ENCODE measurements around the gene HS3ST3A1. TPM values are rescaled to one million over a fixed set of nuclear protein-coding genes. Genes with fewer than 3 reads are reported as not detected.

Gene HS3ST3A1
- total RNA-seq, 6 experiments from 2014 or later: 4.0 to 10.1 (median 5.1) TPM

DNA sequence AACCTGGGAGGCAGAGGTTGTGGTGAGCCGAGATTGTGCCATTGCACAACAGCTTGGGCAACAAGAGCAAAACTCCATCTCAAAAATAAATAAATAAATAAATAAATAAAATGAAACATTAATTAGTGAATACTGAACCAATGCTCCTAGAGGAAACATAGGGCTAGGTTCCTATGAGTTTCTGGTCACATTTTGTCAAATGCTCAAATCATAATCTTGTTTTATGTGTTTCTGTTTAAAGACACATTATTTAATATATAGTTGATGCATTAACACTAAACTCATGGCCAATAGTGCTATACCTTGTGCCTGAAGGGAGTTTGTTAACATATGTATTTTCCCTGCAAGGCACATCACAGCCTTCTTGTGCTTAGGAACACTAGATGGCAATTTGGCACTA lies 66.8 kb downstream of the HS3ST3A1 start:
- DNase-seq: no peak
- Histone ChIP-seq H3K27me3 (no peaks in the 10 kb centered on the region), H3K4me1 (no peaks in the 10 kb centered on the region), H3K36me3 (no peaks in the 10 kb centered on the region), H3K4me3 (no peak overlapping the region), H3K9me3 (no peaks in the 10 kb centered on the region), H3K27ac (no peak overlapping the region)
- no peak for TF ChIP-seq POLR2A (IDR thresholded peaks at IDR 0.05)
- TF ChIP-seq, protein P1, sequence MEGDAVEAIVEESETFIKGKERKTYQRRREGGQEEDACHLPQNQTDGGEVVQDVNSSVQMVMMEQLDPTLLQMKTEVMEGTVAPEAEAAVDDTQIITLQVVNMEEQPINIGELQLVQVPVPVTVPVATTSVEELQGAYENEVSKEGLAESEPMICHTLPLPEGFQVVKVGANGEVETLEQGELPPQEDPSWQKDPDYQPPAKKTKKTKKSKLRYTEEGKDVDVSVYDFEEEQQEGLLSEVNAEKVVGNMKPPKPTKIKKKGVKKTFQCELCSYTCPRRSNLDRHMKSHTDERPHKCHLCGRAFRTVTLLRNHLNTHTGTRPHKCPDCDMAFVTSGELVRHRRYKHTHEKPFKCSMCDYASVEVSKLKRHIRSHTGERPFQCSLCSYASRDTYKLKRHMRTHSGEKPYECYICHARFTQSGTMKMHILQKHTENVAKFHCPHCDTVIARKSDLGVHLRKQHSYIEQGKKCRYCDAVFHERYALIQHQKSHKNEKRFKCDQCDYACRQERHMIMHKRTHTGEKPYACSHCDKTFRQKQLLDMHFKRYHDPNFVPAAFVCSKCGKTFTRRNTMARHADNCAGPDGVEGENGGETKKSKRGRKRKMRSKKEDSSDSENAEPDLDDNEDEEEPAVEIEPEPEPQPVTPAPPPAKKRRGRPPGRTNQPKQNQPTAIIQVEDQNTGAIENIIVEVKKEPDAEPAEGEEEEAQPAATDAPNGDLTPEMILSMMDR (IDR thresholded peaks at IDR 0.05): no peak
- intact Hi-C loops (cut with DNase I): no loop called here
- WGBS (ENCODE audit: insufficient coverage, low coverage, low lambda C conversion rate, missing lambda C conversion rate): 100% methylated on average over 1 of the region's 1 CpG
- ATAC-seq: no peak

DNA sequence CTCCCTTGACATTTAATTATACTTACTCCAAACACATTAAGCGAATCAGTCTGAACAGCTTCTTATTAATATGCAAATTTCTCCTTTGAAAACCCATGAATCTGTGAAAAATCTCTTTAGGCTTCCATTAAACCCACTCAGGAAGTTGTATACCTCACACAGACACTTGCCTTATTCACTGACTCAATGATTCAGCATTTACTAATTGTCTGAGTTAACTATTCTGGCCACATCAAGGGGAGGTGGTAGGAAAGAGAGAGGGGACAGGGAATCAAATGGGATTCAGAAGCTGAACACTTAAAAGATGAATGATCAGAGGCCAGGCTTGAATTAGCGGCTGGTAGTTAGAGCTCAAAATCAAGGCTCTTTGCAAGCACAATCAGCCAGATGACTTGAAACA lies 70.0 kb downstream of the HS3ST3A1 start:
- H3K27me3 ChIP-seq: no peaks in the 10 kb centered on the region
- no peaks in the 10 kb centered on the region for H3K9me3 ChIP-seq
- no peaks in the 10 kb centered on the region for H3K4me1 ChIP-seq
- intact Hi-C loops (cut with DNase I): no loop called here
- DNase-seq: no peak
- no peak overlapping the region for H3K4me3 ChIP-seq
- no peak for TF ChIP-seq POLR2A (IDR thresholded peaks at IDR 0.05)
- TF ChIP-seq, protein P1 (IDR thresholded peaks at IDR 0.05): no peak
- no peak overlapping the region for H3K27ac ChIP-seq
- WGBS (ENCODE audit: insufficient coverage, low coverage, low lambda C conversion rate, missing lambda C conversion rate): 58% methylated on average over 2 of the region's 2 CpGs
- no peaks in the 10 kb centered on the region for H3K36me3 ChIP-seq
- no peak for ATAC-seq

DNA sequence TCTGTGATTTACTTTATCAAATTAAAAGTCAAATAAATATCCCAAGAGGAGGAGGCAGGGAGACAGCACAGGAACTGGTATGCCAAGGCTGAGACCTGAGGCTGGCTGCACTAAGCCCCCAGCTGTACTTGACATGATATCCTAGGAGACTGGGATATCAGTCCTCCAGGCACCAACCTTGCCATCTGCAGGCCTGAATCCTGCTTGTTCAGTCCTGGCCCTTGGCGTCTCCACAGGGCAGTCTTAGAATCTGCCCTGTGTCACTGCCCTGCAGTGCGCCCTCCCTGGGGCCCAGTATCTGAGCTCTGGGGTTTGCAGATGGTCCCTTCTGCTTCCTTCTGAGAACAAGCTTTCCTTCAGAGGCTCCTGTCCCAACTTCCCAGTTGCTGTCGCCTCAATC lies 75.9 kb downstream of the HS3ST3A1 start:
- Histone ChIP-seq H3K4me3 (no peak overlapping the region), H3K27me3 (no peaks in the 10 kb centered on the region), H3K27ac (no peak overlapping the region), H3K9me3 (no peaks in the 10 kb centered on the region), H3K36me3 (no peaks in the 10 kb centered on the region), H3K4me1 (no peaks in the 10 kb centered on the region)
- DNase-seq: no peak
- intact Hi-C loops (cut with DNase I): no loop called here
- ATAC-seq: peak in 1 of 4 donors; percentile 41
- no peak for TF ChIP-seq POLR2A (IDR thresholded peaks at IDR 0.05)
- TF ChIP-seq, protein P1 (IDR thresholded peaks at IDR 0.05): no peak
- 51% methylated on average over 3 of the region's 3 CpGs for WGBS (ENCODE audit: insufficient coverage, low coverage, low lambda C conversion rate, missing lambda C conversion rate)

DNA sequence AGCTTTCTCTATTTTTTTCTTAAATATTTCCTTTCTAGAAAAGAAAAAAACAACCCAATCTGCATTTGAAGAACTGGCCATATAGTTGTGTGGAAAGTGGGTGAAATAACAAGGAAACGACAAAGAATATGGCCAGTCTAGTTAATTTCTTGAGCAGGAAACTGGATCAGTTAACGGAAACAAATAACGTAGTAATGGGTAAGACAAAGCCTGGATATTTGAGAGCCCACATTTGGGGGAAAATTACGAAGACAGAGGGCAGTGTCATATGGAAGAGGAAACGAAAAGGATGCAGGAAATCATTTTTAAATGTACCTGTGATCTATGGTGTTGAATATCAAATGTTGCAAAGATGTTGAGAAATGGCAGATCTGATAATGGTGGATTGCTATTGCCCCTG lies 78.6 kb downstream of the HS3ST3A1 start:
- Histone ChIP-seq H3K9me3 (no peaks in the 10 kb centered on the region), H3K27me3 (no peaks in the 10 kb centered on the region), H3K4me3 (no peak overlapping the region), H3K27ac (no peak overlapping the region), H3K4me1 (no peaks in the 10 kb centered on the region), H3K36me3 (no peaks in the 10 kb centered on the region)
- DNase-seq (no peak), ATAC-seq (no peak)
- TF ChIP-seq, protein P1 (IDR thresholded peaks at IDR 0.05): no peak
- TF ChIP-seq POLR2A (IDR thresholded peaks at IDR 0.05): no peak
- WGBS (ENCODE audit: insufficient coverage, low coverage, low lambda C conversion rate, missing lambda C conversion rate): 68% methylated on average over 5 of the region's 5 CpGs
- intact Hi-C loops (cut with DNase I): no loop called here

GRCh38 chr17:13522749-13523148 lies 79.0 kb downstream of the HS3ST3A1 start:
- WGBS (ENCODE audit: insufficient coverage, low coverage, low lambda C conversion rate, missing lambda C conversion rate): 62% methylated on average over 1 of the region's 1 CpG
- H3K9me3 ChIP-seq: no peaks in the 10 kb centered on the region
- DNase-seq (no peak), ATAC-seq (no peak)
- H3K27ac ChIP-seq: no peak overlapping the region
- H3K36me3 ChIP-seq: no peaks in the 10 kb centered on the region
- intact Hi-C loops (cut with DNase I): no loop called here
- H3K4me3 ChIP-seq: no peak overlapping the region
- no peak for TF ChIP-seq POLR2A (IDR thresholded peaks at IDR 0.05)
- TF ChIP-seq, protein P1 (IDR thresholded peaks at IDR 0.05): no peak
- no peaks in the 10 kb centered on the region for H3K27me3 ChIP-seq
- H3K4me1 ChIP-seq: no peaks in the 10 kb centered on the region
